ENCODE measurements around the gene CENPU.

CENPU gene

GRCh38 chr4:184762100-184762499, 28.2 kb upstream of the CENPU start:
- H3K36me3 ChIP-seq (ENCODE audit: insufficient read depth, insufficient read length, low read length), result no peaks in the 10 kb centered on the region
- no peak overlapping the region for H3K4me3 ChIP-seq (ENCODE audit: insufficient read length, low read depth)
- no peaks in the 10 kb centered on the region for H3K4me1 ChIP-seq (ENCODE audit: insufficient read depth, insufficient read length)
- no peak overlapping the region for H3K9ac ChIP-seq (ENCODE audit: insufficient read length, low read depth)
- no peaks in the 10 kb centered on the region for H3K9me3 ChIP-seq (ENCODE audit: insufficient read depth, low read length)
- no peaks in the 10 kb centered on the region for H3K27me3 ChIP-seq (ENCODE audit: insufficient read depth, insufficient read length)
- TF ChIP-seq SUZ12 (IDR thresholded peaks at IDR 0.05; ENCODE audit: extremely low read depth, insufficient read depth, insufficient read length) (no peak), ZNF274 (IDR thresholded peaks at IDR 0.05; ENCODE audit: low read depth, low read length) (no peak), YY1 (IDR thresholded peaks at IDR 0.05; ENCODE audit: insufficient read depth, insufficient read length) (no peak)
- no peak for DNase-seq (ENCODE audit: low read depth, low spot score)

DNA sequence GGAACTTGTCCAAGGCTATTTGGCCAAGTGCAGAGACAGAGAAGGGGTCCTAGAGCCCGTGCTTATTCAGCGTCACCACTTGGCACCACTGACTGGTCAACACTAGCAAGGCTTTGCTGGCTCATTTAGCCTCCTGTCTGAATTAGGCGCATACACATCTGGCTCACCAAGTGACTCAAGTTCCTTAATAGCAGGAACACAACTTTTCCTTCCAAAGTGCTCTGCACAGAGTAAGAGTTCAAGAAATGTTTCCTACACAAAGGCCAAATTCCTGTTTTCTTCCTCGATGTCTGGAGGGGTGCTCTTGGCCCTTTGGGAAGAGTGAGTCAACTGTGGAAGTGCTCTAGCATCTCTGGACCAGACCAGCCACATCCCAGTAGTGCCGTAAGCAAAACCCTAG, 26.8 kb upstream of the CENPU start:
- H3K36me3 ChIP-seq (ENCODE audit: insufficient read depth, insufficient read length, low read length), result no peaks in the 10 kb centered on the region

DNA sequence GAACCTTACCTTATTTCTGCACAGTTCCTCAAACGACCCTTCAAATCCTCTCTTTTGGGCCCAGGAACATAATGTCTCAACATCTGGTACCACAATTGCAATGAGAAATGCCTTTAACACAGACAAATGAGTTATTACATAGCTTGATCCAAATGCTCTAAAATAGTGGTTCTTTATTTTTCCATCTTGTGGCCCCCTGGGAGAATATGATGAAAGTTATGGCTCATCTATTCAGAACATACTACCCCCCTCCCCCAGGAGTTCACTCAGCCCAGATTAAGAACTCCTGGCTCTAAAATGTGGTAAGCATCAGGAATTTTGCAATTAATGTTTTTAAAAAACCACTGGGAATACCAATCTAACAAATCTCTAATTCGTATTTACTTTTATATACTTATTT, 23.9 kb upstream of the CENPU start:
- Histone ChIP-seq H3K4me1 (ENCODE audit: insufficient read depth, insufficient read length) (no peaks in the 10 kb centered on the region), H3K36me3 (ENCODE audit: insufficient read depth, insufficient read length, low read length) (no peaks in the 10 kb centered on the region)
- no peak for DNase-seq (ENCODE audit: low read depth, low spot score)

More for the DNA sequence above, 26.8 kb upstream of the CENPU start:
- no peaks in the 10 kb centered on the region for H3K27me3 ChIP-seq (ENCODE audit: insufficient read depth, insufficient read length)
- H3K4me3 ChIP-seq (ENCODE audit: insufficient read length, low read depth), result no peak overlapping the region
- no peaks in the 10 kb centered on the region for H3K9me3 ChIP-seq (ENCODE audit: insufficient read depth, low read length)
- TF ChIP-seq ZNF274 (IDR thresholded peaks at IDR 0.05; ENCODE audit: low read depth, low read length) (no peak), SUZ12 (IDR thresholded peaks at IDR 0.05; ENCODE audit: extremely low read depth, insufficient read depth, insufficient read length) (no peak), YY1 (IDR thresholded peaks at IDR 0.05; ENCODE audit: insufficient read depth, insufficient read length) (no peak)
- DNase-seq (ENCODE audit: low read depth, low spot score), result no peak
- no peaks in the 10 kb centered on the region for H3K4me1 ChIP-seq (ENCODE audit: insufficient read depth, insufficient read length)
- H3K9ac ChIP-seq (ENCODE audit: insufficient read length, low read depth), result no peak overlapping the region

GRCh38 chr4:184756399-184756798, 22.5 kb upstream of the CENPU start:
- no peak for TF ChIP-seq YY1 (IDR thresholded peaks at IDR 0.05; ENCODE audit: insufficient read depth, insufficient read length)
- no peak for TF ChIP-seq ZNF274 (IDR thresholded peaks at IDR 0.05; ENCODE audit: low read depth, low read length)
- TF ChIP-seq SUZ12 (IDR thresholded peaks at IDR 0.05; ENCODE audit: extremely low read depth, insufficient read depth, insufficient read length), result no peak
- no peaks in the 10 kb centered on the region for H3K9me3 ChIP-seq (ENCODE audit: insufficient read depth, low read length)
- no peak overlapping the region for H3K9ac ChIP-seq (ENCODE audit: insufficient read length, low read depth)
- no peaks in the 10 kb centered on the region for H3K4me1 ChIP-seq (ENCODE audit: insufficient read depth, insufficient read length)
- DNase-seq (ENCODE audit: low read depth, low spot score), result no peak
- no peak overlapping the region for H3K4me3 ChIP-seq (ENCODE audit: insufficient read length, low read depth)
- H3K36me3 ChIP-seq (ENCODE audit: insufficient read depth, insufficient read length, low read length), result no peaks in the 10 kb centered on the region
- H3K27me3 ChIP-seq (ENCODE audit: insufficient read depth, insufficient read length), result no peaks in the 10 kb centered on the region

More for the DNA sequence above, 23.9 kb upstream of the CENPU start:
- TF ChIP-seq ZNF274 (IDR thresholded peaks at IDR 0.05; ENCODE audit: low read depth, low read length) (no peak), SUZ12 (IDR thresholded peaks at IDR 0.05; ENCODE audit: extremely low read depth, insufficient read depth, insufficient read length) (no peak), YY1 (IDR thresholded peaks at IDR 0.05; ENCODE audit: insufficient read depth, insufficient read length) (no peak)
- Histone ChIP-seq H3K9ac (ENCODE audit: insufficient read length, low read depth) (no peak overlapping the region), H3K4me3 (ENCODE audit: insufficient read length, low read depth) (no peak overlapping the region), H3K27me3 (ENCODE audit: insufficient read depth, insufficient read length) (no peaks in the 10 kb centered on the region), H3K9me3 (ENCODE audit: insufficient read depth, low read length) (no peaks in the 10 kb centered on the region)

DNA sequence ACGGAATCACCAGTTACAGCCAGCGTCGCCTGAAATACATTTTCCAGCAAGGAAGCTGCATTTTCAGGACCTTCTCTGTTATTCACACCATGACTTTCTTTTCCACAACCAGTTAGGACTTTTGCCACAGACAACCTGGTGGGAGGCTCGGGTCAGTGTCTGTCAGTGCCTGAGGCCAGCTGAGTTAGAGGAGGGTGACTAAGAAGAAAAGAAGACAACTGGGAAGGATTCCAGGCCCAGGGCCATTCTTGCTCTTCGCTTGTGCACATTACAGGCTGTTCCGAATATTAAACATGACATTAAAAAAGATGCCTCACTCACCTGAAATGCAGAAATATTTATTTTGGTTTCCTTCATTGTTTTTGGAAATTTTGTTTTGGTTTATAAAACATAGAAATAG, 21.4 kb upstream of the CENPU start:
- DNase-seq (ENCODE audit: low read depth, low spot score), result no peak
- Histone ChIP-seq H3K9ac (ENCODE audit: insufficient read length, low read depth) (no peak overlapping the region), H3K4me3 (ENCODE audit: insufficient read length, low read depth) (no peak overlapping the region), H3K4me1 (ENCODE audit: insufficient read depth, insufficient read length) (no peaks in the 10 kb centered on the region), H3K27me3 (ENCODE audit: insufficient read depth, insufficient read length) (no peaks in the 10 kb centered on the region), H3K9me3 (ENCODE audit: insufficient read depth, low read length) (no peaks in the 10 kb centered on the region), H3K36me3 (ENCODE audit: insufficient read depth, insufficient read length, low read length) (no peaks in the 10 kb centered on the region)
- TF ChIP-seq ZNF274 (IDR thresholded peaks at IDR 0.05; ENCODE audit: low read depth, low read length) (no peak), SUZ12 (IDR thresholded peaks at IDR 0.05; ENCODE audit: extremely low read depth, insufficient read depth, insufficient read length) (no peak)

DNA sequence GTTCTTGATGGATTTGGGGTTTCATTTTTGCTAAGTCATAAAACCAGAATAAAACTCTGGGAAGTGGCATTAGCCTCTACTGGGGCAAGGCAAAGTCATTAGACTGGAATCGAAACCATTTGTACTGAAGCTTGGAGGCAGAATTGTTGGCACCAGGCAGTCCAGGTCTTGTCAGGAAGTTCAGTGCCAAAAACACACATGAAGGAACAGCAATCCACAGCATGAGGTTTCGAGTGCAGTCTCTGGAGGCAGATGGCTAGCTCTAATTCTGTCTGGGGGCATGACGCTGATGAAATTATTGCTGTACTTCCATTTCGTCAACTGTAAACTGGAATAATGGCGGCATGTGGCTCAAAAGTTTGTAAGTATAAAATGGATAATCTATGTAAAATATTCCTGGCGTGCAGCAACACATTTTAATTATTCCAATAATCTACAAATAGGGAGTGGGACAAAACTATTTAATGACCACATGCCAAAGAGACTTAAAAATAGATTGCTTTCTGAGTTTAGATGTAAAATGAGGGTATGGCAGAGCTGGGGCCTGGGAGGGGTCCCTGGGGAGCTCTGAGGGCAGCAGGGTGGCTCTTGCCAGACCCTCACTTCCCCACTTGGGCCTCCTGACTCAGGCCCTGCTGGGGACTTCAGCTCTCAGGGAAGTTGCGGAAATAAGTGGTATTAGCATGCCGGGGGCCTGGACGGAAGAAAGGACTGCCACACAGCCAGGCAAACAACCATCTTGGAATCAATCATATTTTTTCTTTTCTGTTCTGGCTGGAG, 18.8 kb upstream of the CENPU start:
- Histone ChIP-seq H3K9me3 (ENCODE audit: insufficient read depth, low read length) (no peaks in the 10 kb centered on the region), H3K36me3 (ENCODE audit: insufficient read depth, insufficient read length, low read length) (no peaks in the 10 kb centered on the region), H3K9ac (ENCODE audit: insufficient read length, low read depth) (no peak overlapping the region), H3K27me3 (ENCODE audit: insufficient read depth, insufficient read length) (no peaks in the 10 kb centered on the region), H3K4me3 (ENCODE audit: insufficient read length, low read depth) (no peak overlapping the region), H3K4me1 (ENCODE audit: insufficient read depth, insufficient read length) (peaks cover 3% of the 10 kb centered on the region)
- TF ChIP-seq ZNF274 (IDR thresholded peaks at IDR 0.05; ENCODE audit: low read depth, low read length) (no peak), YY1 (IDR thresholded peaks at IDR 0.05; ENCODE audit: insufficient read depth, insufficient read length) (no peak), SUZ12 (IDR thresholded peaks at IDR 0.05; ENCODE audit: extremely low read depth, insufficient read depth, insufficient read length) (no peak)
- DNase-seq (ENCODE audit: low read depth, low spot score), result no peak

- DNase-seq (ENCODE audit: low read depth, low spot score), result no peak
- Histone ChIP-seq H3K27me3 (ENCODE audit: insufficient read depth, insufficient read length) (no peaks in the 10 kb centered on the region), H3K4me1 (ENCODE audit: insufficient read depth, insufficient read length) (peaks cover 3% of the 10 kb centered on the region), H3K36me3 (ENCODE audit: insufficient read depth, insufficient read length, low read length) (no peaks in the 10 kb centered on the region), H3K9me3 (ENCODE audit: insufficient read depth, low read length) (no peaks in the 10 kb centered on the region), H3K9ac (ENCODE audit: insufficient read length, low read depth) (no peak overlapping the region), H3K4me3 (ENCODE audit: insufficient read length, low read depth) (no peak overlapping the region)
- no peak for TF ChIP-seq YY1 (IDR thresholded peaks at IDR 0.05; ENCODE audit: insufficient read depth, insufficient read length)
- no peak for TF ChIP-seq SUZ12 (IDR thresholded peaks at IDR 0.05; ENCODE audit: extremely low read depth, insufficient read depth, insufficient read length)
- TF ChIP-seq ZNF274 (IDR thresholded peaks at IDR 0.05; ENCODE audit: low read depth, low read length), result no peak
Observed at GRCh38 chr4:184751585-184751956, 17.7 kb upstream of the CENPU start.
